ENCODE results near the gene PRR12. TPM values are rescaled to one million over a fixed set of nuclear protein-coding genes. Genes with fewer than 3 reads are reported as not detected.
A peak's percentile ranks its signal among the peaks of the same experiment; 100 is the strongest.

The PRR12 gene
- total and polyA plus RNA-seq, 2 donors (not counting 1 experiment from before 2014, with no cell fraction given), result 8.4 to 70.7 TPM

DNA sequence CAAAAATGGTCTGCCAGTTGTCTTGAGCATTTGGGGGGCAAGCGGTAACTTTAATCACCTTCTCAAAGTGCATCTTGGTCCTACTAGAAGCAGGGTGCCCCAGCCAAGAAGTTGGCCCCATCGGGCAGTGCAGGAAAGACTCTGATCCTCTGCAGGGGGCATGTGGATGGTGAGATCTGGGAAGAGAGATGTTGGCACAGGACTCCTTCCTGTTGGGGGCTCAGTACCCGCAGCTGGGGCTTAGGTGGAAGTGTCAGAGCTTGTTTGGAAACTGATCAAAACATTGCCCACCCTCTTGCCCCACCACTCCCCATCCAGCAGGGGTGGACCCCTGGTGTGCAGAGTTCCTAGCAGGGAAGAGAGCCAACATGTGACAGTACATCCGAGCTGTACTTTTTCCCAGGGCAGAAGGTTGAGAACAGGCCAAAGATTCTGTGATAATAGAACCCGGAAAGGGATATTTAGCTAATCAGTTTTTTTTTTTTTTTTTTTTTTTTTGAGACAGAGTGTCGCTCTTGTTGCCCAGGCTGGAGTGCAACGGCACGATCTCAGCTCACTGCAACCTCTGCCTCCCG lies 40.1 kb downstream of the PRR12 start:
- no peak for TF ChIP-seq EZH2 (IDR thresholded peaks at IDR 0.05; ENCODE audit: borderline replicate concordance, insufficient read depth, low read depth, low read length, poor library complexity, severe bottlenecking)
- TF ChIP-seq, protein P1, sequence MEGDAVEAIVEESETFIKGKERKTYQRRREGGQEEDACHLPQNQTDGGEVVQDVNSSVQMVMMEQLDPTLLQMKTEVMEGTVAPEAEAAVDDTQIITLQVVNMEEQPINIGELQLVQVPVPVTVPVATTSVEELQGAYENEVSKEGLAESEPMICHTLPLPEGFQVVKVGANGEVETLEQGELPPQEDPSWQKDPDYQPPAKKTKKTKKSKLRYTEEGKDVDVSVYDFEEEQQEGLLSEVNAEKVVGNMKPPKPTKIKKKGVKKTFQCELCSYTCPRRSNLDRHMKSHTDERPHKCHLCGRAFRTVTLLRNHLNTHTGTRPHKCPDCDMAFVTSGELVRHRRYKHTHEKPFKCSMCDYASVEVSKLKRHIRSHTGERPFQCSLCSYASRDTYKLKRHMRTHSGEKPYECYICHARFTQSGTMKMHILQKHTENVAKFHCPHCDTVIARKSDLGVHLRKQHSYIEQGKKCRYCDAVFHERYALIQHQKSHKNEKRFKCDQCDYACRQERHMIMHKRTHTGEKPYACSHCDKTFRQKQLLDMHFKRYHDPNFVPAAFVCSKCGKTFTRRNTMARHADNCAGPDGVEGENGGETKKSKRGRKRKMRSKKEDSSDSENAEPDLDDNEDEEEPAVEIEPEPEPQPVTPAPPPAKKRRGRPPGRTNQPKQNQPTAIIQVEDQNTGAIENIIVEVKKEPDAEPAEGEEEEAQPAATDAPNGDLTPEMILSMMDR (IDR thresholded peaks at IDR 0.05), result no peak
- Histone ChIP-seq H3K36me3 (replicated peaks in 1 of 2; ENCODE audit: control extremely low read depth in 1 of 2, control insufficient read depth in 1 of 2, extremely low read depth in 1 of 2, insufficient read depth in 2 of 2, low read length in 1 of 2) (peaks cover 0 to 3% of the 10 kb centered on the region in 2 experiments), H3K79me2 (ENCODE audit: control insufficient read depth, insufficient read depth, low read length) (no peaks in the 10 kb centered on the region), H3K27ac (ENCODE audit: low read length in 2 of 2) (no peak overlapping the region), H3K4me1 (ENCODE audit: control insufficient read depth in 2 of 2, insufficient read depth in 2 of 2, low read length in 2 of 2) (no peaks in the 10 kb centered on the region), H3K4me3 (ENCODE audit: control extremely low read depth in 1 of 5, extremely low read depth in 1 of 5, insufficient read depth in 1 of 5, low read depth in 2 of 5, low read length in 4 of 5) (no peak overlapping the region), H2AFZ (ENCODE audit: insufficient read depth, low read depth, low read length, poor library complexity, severe bottlenecking) (no peak overlapping the region), H3K4me2 (replicated peaks; ENCODE audit: low read depth, low read length, poor library complexity, severe bottlenecking) (no peak overlapping the region), H3K9ac (ENCODE audit: low read length) (no peak overlapping the region), H3K27me3 (replicated peaks in 1 of 4; ENCODE audit: control extremely low read depth in 1 of 4, control insufficient read depth in 3 of 4, insufficient read depth in 4 of 4, low read length in 3 of 4) (no peaks in the 10 kb centered on the region), H4K20me1 (ENCODE audit: control insufficient read depth, insufficient read depth, low read length, poor library complexity, severe bottlenecking) (no peaks in the 10 kb centered on the region), H3K9me3 (ENCODE audit: control extremely low read depth in 1 of 3, control insufficient read depth in 2 of 3, insufficient read depth in 1 of 3, low read length in 2 of 3) (no peaks in the 10 kb centered on the region)
- DNase-seq (no peak), ATAC-seq (ENCODE audit: low read depth) (no peak)
- no peak overlapping the region for H3K27ac Mint-ChIP-seq
- no peaks in the 10 kb centered on the region for H3K27me3 Mint-ChIP-seq
- H3K4me1 Mint-ChIP-seq, result no peaks in the 10 kb centered on the region
- no peak overlapping the region for H3K4me3 Mint-ChIP-seq
- CTCF ChIA-PET, result interaction anchor here (0.6 kb wide), 1 partner anchor 536 kb away, joined by 3 read pairs; no protein-coding TSS in a partner anchor
- POLR2A ChIA-PET, result interaction anchor here (1.2 kb wide), 1 partner anchor 38 kb away, joined by 5 read pairs; no protein-coding TSS in a partner anchor
- 65% methylated on average over 2 of the region's 9 CpGs for WGBS (ENCODE audit: insufficient coverage)
- intact Hi-C loops (cut with micrococcal nuclease), result no loop called here
- H3K9me3 Mint-ChIP-seq (ENCODE audit: insufficient read depth), result no peaks in the 10 kb centered on the region

- H3K27ac ChIP-seq (ENCODE audit: low read length in 2 of 2), result no peak overlapping the region
- H3K4me3 ChIP-seq (ENCODE audit: control extremely low read depth in 1 of 5, extremely low read depth in 1 of 5, insufficient read depth in 1 of 5, low read depth in 2 of 5, low read length in 4 of 5), result no peak overlapping the region
- CTCF ChIA-PET, result interaction anchor here (0.6 to 0.7 kb wide), 2 partner anchors 50 to 537 kb away, joined by 3 read pairs; no protein-coding TSS in a partner anchor
- intact Hi-C loops (cut with micrococcal nuclease), result no loop called here
- no peaks in the 10 kb centered on the region for H3K79me2 ChIP-seq (ENCODE audit: control insufficient read depth, insufficient read depth, low read length)
- no peaks in the 10 kb centered on the region for H3K9me3 ChIP-seq (ENCODE audit: control extremely low read depth in 1 of 3, control insufficient read depth in 2 of 3, insufficient read depth in 1 of 3, low read length in 2 of 3)
- ATAC-seq (ENCODE audit: low read depth) (no peak), DNase-seq (no peak)
- POLR2A ChIA-PET, result interaction anchor here (1.2 kb wide), 1 partner anchor 39 kb away, joined by 5 read pairs; no protein-coding TSS in a partner anchor
- H3K36me3 ChIP-seq (replicated peaks in 1 of 2; ENCODE audit: control extremely low read depth in 1 of 2, control insufficient read depth in 1 of 2, extremely low read depth in 1 of 2, insufficient read depth in 2 of 2, low read length in 1 of 2), result peaks cover 0 to 3% of the 10 kb centered on the region in 2 experiments
- no peak overlapping the region for H3K9ac ChIP-seq (ENCODE audit: low read length)
- H3K4me1 ChIP-seq (ENCODE audit: control insufficient read depth in 2 of 2, insufficient read depth in 2 of 2, low read length in 2 of 2), result no peaks in the 10 kb centered on the region
- H4K20me1 ChIP-seq (ENCODE audit: control insufficient read depth, insufficient read depth, low read length, poor library complexity, severe bottlenecking), result no peaks in the 10 kb centered on the region
- Mint-ChIP-seq H3K4me3 (no peak overlapping the region), H3K4me1 (no peaks in the 10 kb centered on the region), H3K9me3 (ENCODE audit: insufficient read depth) (no peaks in the 10 kb centered on the region), H3K27me3 (no peaks in the 10 kb centered on the region), H3K27ac (peak overlapping the region; percentile 53)
- H2AFZ ChIP-seq (ENCODE audit: insufficient read depth, low read depth, low read length, poor library complexity, severe bottlenecking), result no peak overlapping the region
- no peak overlapping the region for H3K4me2 ChIP-seq (replicated peaks; ENCODE audit: low read depth, low read length, poor library complexity, severe bottlenecking)
- no peaks in the 10 kb centered on the region for H3K27me3 ChIP-seq (replicated peaks in 1 of 4; ENCODE audit: control extremely low read depth in 1 of 4, control insufficient read depth in 3 of 4, insufficient read depth in 4 of 4, low read length in 3 of 4)
- TF ChIP-seq, protein P1 (IDR thresholded peaks at IDR 0.05), result no peak
- TF ChIP-seq EZH2 (IDR thresholded peaks at IDR 0.05; ENCODE audit: borderline replicate concordance, insufficient read depth, low read depth, low read length, poor library complexity, severe bottlenecking), result no peak
- WGBS (ENCODE audit: insufficient coverage), result 98% methylated on average over 14 of the region's 19 CpGs
Observed at GRCh38 chr19:49631610-49632192, 40.7 kb downstream of the PRR12 start.
